WTC11 (cell line): ENCODE results near the gene MPDZ.

Source experiments
- RORB ChIP-seq: fragments of 250-450 bp; sonication (Bioruptor Pico); IDR thresholded peaks from 2 replicates; pipeline ENCODE4 v1.9.0; 2021; ENCODE audit warnings: mild to moderate bottlenecking
- SMAD3 ChIP-seq: sonication (generic); formaldehyde crosslinking; IDR thresholded peaks from 2 replicates; pipeline ENCODE4 v1.8.0; 2022; ENCODE audit warnings: missing genetic modification reagents, mild to moderate bottlenecking, borderline replicate concordance
- TCF7 ChIP-seq: sonication (generic); formaldehyde crosslinking; IDR thresholded peaks from 2 replicates; pipeline ENCODE4 v1.8.0; 2022; ENCODE audit warnings: mild to moderate bottlenecking, low read depth, missing genetic modification reagents, moderate library complexity
- TP53 ChIP-seq: sonication (generic); formaldehyde crosslinking; IDR thresholded peaks from 2 replicates; pipeline ENCODE4 v1.8.1; 2023; ENCODE audit warnings: mild to moderate bottlenecking, missing genetic modification reagents
- ZNF232 ChIP-seq: sonication (generic); formaldehyde crosslinking; IDR thresholded peaks from 2 replicates; pipeline ENCODE4 v1.8.0; 2022; ENCODE audit warnings: mild to moderate bottlenecking, missing genetic modification reagents
- ZNF317 ChIP-seq: sonication (generic); formaldehyde crosslinking; IDR thresholded peaks from 2 replicates; pipeline ENCODE4 v1.8.1; 2023; ENCODE audit warnings: low read depth, mild to moderate bottlenecking, moderate library complexity, missing genetic modification reagents, borderline replicate concordance
- TF ChIP-seq, protein P1 (sequence below): fragments of 200-600 bp; IDR thresholded peaks from 2 replicates; pipeline ENCODE4 v1.8.0; 2022; ENCODE audit warnings: antibody characterized with exemption
- TF ChIP-seq, protein P2 (sequence below): fragments of 250-450 bp; sonication (Bioruptor Pico); IDR thresholded peaks from 2 replicates; pipeline ENCODE4 v2.1.2; 2022; ENCODE audit warnings: mild to moderate bottlenecking, moderate library complexity
- TF ChIP-seq, protein P3 (sequence below): sonication (generic); formaldehyde crosslinking; IDR thresholded peaks from 2 replicates; pipeline ENCODE4 v1.8.1; 2023; ENCODE audit warnings: mild to moderate bottlenecking, missing genetic modification reagents, moderate library complexity
- TF ChIP-seq, protein P4 (sequence below): sonication (generic); formaldehyde crosslinking; IDR thresholded peaks from 2 replicates; pipeline ENCODE4 v1.8.1; 2023; ENCODE audit warnings: mild to moderate bottlenecking, missing genetic modification reagents, moderate library complexity
- TF ChIP-seq, protein P5 (sequence below): sonication (generic); formaldehyde crosslinking; IDR thresholded peaks from 2 replicates; pipeline ENCODE4 v1.8.1; 2022; ENCODE audit warnings: mild to moderate bottlenecking, moderate library complexity, missing genetic modification reagents
- TF ChIP-seq, protein P6 (sequence below): sonication (generic); formaldehyde crosslinking; IDR thresholded peaks from 2 replicates; pipeline ENCODE4 v1.8.0; 2022; ENCODE audit warnings: mild to moderate bottlenecking, missing genetic modification reagents
- TF ChIP-seq, protein P7 (sequence below): sonication (generic); formaldehyde crosslinking; conservative IDR thresholded peaks from 2 replicates; pipeline ENCODE4 v1.8.1; 2022; ENCODE audit warnings: mild to moderate bottlenecking, missing genetic modification reagents
- TF ChIP-seq, protein P8 (sequence below): sonication (generic); formaldehyde crosslinking; IDR thresholded peaks from 2 replicates; pipeline ENCODE4 v1.8.1; 2023; ENCODE audit warnings: mild to moderate bottlenecking, missing genetic modification reagents

DNA sequence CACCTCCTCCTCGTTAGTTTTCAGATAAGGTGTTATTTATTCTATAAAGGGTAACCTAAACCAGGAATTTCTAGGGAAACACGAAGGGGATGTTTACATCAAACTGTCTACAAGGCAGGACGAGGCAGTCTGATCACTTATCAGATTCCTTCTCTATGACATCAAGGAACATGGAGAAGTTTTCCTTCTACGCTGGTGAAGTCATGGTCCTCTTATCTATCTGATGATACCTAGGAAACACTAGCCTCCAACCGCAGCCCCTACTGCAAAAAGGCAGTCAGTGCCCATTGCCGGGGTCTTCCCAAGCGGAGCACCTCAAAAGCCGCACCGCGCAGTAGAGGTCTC, 1.5 kb downstream of the MPDZ start:
- TF ChIP-seq ZNF232 (CRISPR knock-in tag) (no peak), ZNF317 (CRISPR knock-in tag) (no peak), TP53 (CRISPR knock-in tag) (no peak), RORB (CRISPR knock-in tag) (no peak), SMAD3 (CRISPR knock-in tag) (no peak), TCF7 (CRISPR knock-in tag) (no peak)
- TF ChIP-seq, protein P1, sequence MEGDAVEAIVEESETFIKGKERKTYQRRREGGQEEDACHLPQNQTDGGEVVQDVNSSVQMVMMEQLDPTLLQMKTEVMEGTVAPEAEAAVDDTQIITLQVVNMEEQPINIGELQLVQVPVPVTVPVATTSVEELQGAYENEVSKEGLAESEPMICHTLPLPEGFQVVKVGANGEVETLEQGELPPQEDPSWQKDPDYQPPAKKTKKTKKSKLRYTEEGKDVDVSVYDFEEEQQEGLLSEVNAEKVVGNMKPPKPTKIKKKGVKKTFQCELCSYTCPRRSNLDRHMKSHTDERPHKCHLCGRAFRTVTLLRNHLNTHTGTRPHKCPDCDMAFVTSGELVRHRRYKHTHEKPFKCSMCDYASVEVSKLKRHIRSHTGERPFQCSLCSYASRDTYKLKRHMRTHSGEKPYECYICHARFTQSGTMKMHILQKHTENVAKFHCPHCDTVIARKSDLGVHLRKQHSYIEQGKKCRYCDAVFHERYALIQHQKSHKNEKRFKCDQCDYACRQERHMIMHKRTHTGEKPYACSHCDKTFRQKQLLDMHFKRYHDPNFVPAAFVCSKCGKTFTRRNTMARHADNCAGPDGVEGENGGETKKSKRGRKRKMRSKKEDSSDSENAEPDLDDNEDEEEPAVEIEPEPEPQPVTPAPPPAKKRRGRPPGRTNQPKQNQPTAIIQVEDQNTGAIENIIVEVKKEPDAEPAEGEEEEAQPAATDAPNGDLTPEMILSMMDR: no peak
- TF ChIP-seq, protein P2, sequence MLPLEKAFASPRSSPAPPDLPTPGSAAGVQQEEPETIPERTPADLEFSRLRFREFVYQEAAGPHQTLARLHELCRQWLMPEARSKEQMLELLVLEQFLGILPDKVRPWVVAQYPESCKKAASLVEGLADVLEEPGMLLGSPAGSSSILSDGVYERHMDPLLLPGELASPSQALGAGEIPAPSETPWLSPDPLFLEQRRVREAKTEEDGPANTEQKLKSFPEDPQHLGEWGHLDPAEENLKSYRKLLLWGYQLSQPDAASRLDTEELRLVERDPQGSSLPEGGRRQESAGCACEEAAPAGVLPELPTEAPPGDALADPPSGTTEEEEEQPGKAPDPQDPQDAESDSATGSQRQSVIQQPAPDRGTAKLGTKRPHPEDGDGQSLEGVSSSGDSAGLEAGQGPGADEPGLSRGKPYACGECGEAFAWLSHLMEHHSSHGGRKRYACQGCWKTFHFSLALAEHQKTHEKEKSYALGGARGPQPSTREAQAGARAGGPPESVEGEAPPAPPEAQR: no peak
- TF ChIP-seq, protein P3, sequence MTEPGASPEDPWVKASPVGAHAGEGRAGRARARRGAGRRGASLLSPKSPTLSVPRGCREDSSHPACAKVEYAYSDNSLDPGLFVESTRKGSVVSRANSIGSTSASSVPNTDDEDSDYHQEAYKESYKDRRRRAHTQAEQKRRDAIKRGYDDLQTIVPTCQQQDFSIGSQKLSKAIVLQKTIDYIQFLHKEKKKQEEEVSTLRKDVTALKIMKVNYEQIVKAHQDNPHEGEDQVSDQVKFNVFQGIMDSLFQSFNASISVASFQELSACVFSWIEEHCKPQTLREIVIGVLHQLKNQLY (CRISPR knock-in tag): no peak
- TF ChIP-seq, protein P4, sequence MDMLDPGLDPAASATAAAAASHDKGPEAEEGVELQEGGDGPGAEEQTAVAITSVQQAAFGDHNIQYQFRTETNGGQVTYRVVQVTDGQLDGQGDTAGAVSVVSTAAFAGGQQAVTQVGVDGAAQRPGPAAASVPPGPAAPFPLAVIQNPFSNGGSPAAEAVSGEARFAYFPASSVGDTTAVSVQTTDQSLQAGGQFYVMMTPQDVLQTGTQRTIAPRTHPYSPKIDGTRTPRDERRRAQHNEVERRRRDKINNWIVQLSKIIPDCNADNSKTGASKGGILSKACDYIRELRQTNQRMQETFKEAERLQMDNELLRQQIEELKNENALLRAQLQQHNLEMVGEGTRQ: no peak
- TF ChIP-seq, protein P5, sequence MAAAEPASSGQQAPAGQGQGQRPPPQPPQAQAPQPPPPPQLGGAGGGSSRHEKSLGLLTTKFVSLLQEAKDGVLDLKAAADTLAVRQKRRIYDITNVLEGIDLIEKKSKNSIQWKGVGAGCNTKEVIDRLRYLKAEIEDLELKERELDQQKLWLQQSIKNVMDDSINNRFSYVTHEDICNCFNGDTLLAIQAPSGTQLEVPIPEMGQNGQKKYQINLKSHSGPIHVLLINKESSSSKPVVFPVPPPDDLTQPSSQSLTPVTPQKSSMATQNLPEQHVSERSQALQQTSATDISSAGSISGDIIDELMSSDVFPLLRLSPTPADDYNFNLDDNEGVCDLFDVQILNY (CRISPR knock-in tag): no peak
- TF ChIP-seq, protein P6, sequence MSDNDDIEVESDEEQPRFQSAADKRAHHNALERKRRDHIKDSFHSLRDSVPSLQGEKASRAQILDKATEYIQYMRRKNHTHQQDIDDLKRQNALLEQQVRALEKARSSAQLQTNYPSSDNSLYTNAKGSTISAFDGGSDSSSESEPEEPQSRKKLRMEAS: no peak
- TF ChIP-seq, protein P7, sequence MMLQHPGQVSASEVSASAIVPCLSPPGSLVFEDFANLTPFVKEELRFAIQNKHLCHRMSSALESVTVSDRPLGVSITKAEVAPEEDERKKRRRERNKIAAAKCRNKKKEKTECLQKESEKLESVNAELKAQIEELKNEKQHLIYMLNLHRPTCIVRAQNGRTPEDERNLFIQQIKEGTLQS (CRISPR knock-in tag): no peak
- TF ChIP-seq, protein P8, sequence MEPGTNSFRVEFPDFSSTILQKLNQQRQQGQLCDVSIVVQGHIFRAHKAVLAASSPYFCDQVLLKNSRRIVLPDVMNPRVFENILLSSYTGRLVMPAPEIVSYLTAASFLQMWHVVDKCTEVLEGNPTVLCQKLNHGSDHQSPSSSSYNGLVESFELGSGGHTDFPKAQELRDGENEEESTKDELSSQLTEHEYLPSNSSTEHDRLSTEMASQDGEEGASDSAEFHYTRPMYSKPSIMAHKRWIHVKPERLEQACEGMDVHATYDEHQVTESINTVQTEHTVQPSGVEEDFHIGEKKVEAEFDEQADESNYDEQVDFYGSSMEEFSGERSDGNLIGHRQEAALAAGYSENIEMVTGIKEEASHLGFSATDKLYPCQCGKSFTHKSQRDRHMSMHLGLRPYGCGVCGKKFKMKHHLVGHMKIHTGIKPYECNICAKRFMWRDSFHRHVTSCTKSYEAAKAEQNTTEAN: no peak
